ENCODE data around the gene HBQ1. TPM values are rescaled to one million over a fixed set of nuclear protein-coding genes. Genes with fewer than 3 reads are reported as not detected.
"Not testable (repeated sequence)": the region's sequence is repeated elsewhere in the genome, so short reads cannot be mapped to it uniquely, and the experiment has no call there.

HBQ1 gene
- total RNA-seq, 1 experiment from 2014 or later = not detected

- RAD21 ChIA-PET (ENCODE audit: low non-redundant PET in 1 of 2, low total read pairs in 2 of 2, uncharacterized antibody in 2 of 2, unreplicated experiment in 2 of 2); intact Hi-C loops (cut with micrococcal nuclease); POLR2A ChIA-PET; DNase-seq (ENCODE audit: low read depth, low spot score); CTCF ChIA-PET; H3K9me3 ChIP-seq (ENCODE audit: control insufficient read depth in 1 of 2, insufficient read depth in 1 of 2, low read depth in 1 of 2, low read length in 2 of 2); H4K20me1 ChIP-seq (ENCODE audit: insufficient read depth); H3K4me1 ChIP-seq (ENCODE audit: control insufficient read depth in 1 of 2, insufficient read depth in 2 of 2, low read length in 2 of 2); H3K79me2 ChIP-seq (ENCODE audit: insufficient read depth, low read length); H3K36me3 ChIP-seq (ENCODE audit: control insufficient read depth in 1 of 2, insufficient read depth in 2 of 2, low read length in 2 of 2); H3K4me3 ChIP-seq (replicated peaks in 1 of 2; ENCODE audit: low read depth in 1 of 2, low read length in 2 of 2); ATAC-seq; H3K9ac ChIP-seq (ENCODE audit: low read length); H2AFZ ChIP-seq (ENCODE audit: low read depth, low read length, poor library complexity, severe bottlenecking); H3K9me2 ChIP-seq (ENCODE audit: insufficient read depth); H3K27me3 ChIP-seq (ENCODE audit: insufficient read depth, low read length); H3K27ac ChIP-seq (ENCODE audit: low read depth, low read length); BruUV-seq (replicated peaks); H3K4me2 ChIP-seq (ENCODE audit: low read length): not testable (repeated sequence)
These were observed 20.0 kb upstream of the HBQ1 start for GRCh38 chr16:160242-160641.

- no peak overlapping the region for H3K9ac ChIP-seq (ENCODE audit: low read length)
- H3K4me1 ChIP-seq (ENCODE audit: control insufficient read depth in 1 of 2, insufficient read depth in 2 of 2, low read length in 2 of 2) = no peaks in the 10 kb centered on the region
- no peaks in the 10 kb centered on the region for H3K79me2 ChIP-seq (ENCODE audit: insufficient read depth, low read length)
- no TSS peak for BruUV-seq (replicated peaks)
- no peak for ATAC-seq
- no peak overlapping the region for H3K4me3 ChIP-seq (replicated peaks in 1 of 2; ENCODE audit: low read depth in 1 of 2, low read length in 2 of 2)
- H3K27me3 ChIP-seq (ENCODE audit: insufficient read depth, low read length) = no peaks in the 10 kb centered on the region
- no peak overlapping the region for H3K4me2 ChIP-seq (ENCODE audit: low read length)
- ChIA-PET POLR2A (no interaction called here), CTCF (no interaction called here), RAD21 (ENCODE audit: low non-redundant PET in 1 of 2, low total read pairs in 2 of 2, uncharacterized antibody in 2 of 2, unreplicated experiment in 2 of 2) (no interaction called here)
- no peak for DNase-seq (ENCODE audit: low read depth, low spot score)
- H3K9me3 ChIP-seq (ENCODE audit: control insufficient read depth in 1 of 2, insufficient read depth in 1 of 2, low read depth in 1 of 2, low read length in 2 of 2) = no peaks in the 10 kb centered on the region
- intact Hi-C loops (cut with micrococcal nuclease) = no loop called here
- no peak overlapping the region for H3K27ac ChIP-seq (ENCODE audit: low read depth, low read length)
- H4K20me1 ChIP-seq (ENCODE audit: insufficient read depth) = no peaks in the 10 kb centered on the region
- H3K9me2 ChIP-seq (ENCODE audit: insufficient read depth) = no peaks in the 10 kb centered on the region
- H3K36me3 ChIP-seq (ENCODE audit: control insufficient read depth in 1 of 2, insufficient read depth in 2 of 2, low read length in 2 of 2) = no peaks in the 10 kb centered on the region
- no peak overlapping the region for H2AFZ ChIP-seq (ENCODE audit: low read depth, low read length, poor library complexity, severe bottlenecking)
- no peak for TF ChIP-seq FOSL1 (IDR thresholded peaks at IDR 0.05; ENCODE audit: low read depth)
- TF ChIP-seq CBX3 (IDR thresholded peaks at IDR 0.05; ENCODE audit: low read depth) = no peak
- TF ChIP-seq TCF7L2 (IDR thresholded peaks at IDR 0.05; ENCODE audit: borderline replicate concordance, extremely low read depth, insufficient read depth, insufficient read length) = no peak
- TF ChIP-seq EGR1 (IDR thresholded peaks at IDR 0.05; ENCODE audit: low read depth) = no peak
- TF ChIP-seq ZFX (IDR thresholded peaks at IDR 0.05) = no peak
- no peak for TF ChIP-seq JUND (IDR thresholded peaks at IDR 0.05)
- no peak for TF ChIP-seq EZH2 (IDR thresholded peaks at IDR 0.05)
- TF ChIP-seq ELF1 (IDR thresholded peaks at IDR 0.05; ENCODE audit: borderline replicate concordance, low read depth) = no peak
- no peak for TF ChIP-seq CEBPB (IDR thresholded peaks at IDR 0.05; ENCODE audit: low read depth)
- no peak for TF ChIP-seq CTCF (IDR thresholded peaks at IDR 0.05 in 2 of 3, conservative IDR thresholded peaks at IDR 0.05 in 1 of 3; ENCODE audit: borderline replicate concordance in 1 of 3, insufficient read depth in 1 of 3, low read depth in 2 of 3, low read length in 2 of 3)
- TF ChIP-seq MAX (IDR thresholded peaks at IDR 0.05) = no peak
- TF ChIP-seq EZH2phosphoT487 (IDR thresholded peaks at IDR 0.05; ENCODE audit: borderline replicate concordance) = no peak
- TF ChIP-seq RAD21 (IDR thresholded peaks at IDR 0.05; ENCODE audit: low read depth) = no peak
- TF ChIP-seq POLR2AphosphoS5 (IDR thresholded peaks at IDR 0.05; ENCODE audit: low read depth, low read length) = no peak
- no peak for TF ChIP-seq ATF3 (IDR thresholded peaks at IDR 0.05)
- TF ChIP-seq POLR2A (IDR thresholded peaks at IDR 0.05; ENCODE audit: borderline replicate concordance, extremely low read depth, insufficient read depth, insufficient read length) = no peak
- TF ChIP-seq ZNF274 (IDR thresholded peaks at IDR 0.05; ENCODE audit: low read depth, low read length) = no peak
- TF ChIP-seq, protein P1, sequence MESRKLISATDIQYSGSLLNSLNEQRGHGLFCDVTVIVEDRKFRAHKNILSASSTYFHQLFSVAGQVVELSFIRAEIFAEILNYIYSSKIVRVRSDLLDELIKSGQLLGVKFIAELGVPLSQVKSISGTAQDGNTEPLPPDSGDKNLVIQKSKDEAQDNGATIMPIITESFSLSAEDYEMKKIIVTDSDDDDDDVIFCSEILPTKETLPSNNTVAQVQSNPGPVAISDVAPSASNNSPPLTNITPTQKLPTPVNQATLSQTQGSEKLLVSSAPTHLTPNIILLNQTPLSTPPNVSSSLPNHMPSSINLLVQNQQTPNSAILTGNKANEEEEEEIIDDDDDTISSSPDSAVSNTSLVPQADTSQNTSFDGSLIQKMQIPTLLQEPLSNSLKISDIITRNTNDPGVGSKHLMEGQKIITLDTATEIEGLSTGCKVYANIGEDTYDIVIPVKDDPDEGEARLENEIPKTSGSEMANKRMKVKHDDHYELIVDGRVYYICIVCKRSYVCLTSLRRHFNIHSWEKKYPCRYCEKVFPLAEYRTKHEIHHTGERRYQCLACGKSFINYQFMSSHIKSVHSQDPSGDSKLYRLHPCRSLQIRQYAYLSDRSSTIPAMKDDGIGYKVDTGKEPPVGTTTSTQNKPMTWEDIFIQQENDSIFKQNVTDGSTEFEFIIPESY (IDR thresholded peaks at IDR 0.05; ENCODE audit: extremely low read depth, insufficient replicate concordance, low read length) = no peak
- TF ChIP-seq YY1 (IDR thresholded peaks at IDR 0.05; ENCODE audit: extremely low read depth, insufficient replicate concordance, low read depth, low read length) = no peak
These were observed 19.5 kb upstream of the HBQ1 start for GRCh38 chr16:160691-161190.

Measured in HCT116 (cell line).